ENCODE results near the gene HSD17B1. TPM values are rescaled to one million over a fixed set of nuclear protein-coding genes. Genes with fewer than 3 reads are reported as not detected.

Gene HSD17B1
- total and polyA plus RNA-seq, 2 donors (not counting 3 experiments of a cell fraction or from before 2014, with no cell fraction given) = 0.22 to 1.0 TPM

- Histone ChIP-seq H3K4me1 (ENCODE audit: control insufficient read depth, extremely low read depth, insufficient read depth, low read length) (peaks cover 19% of the 10 kb centered on the region), H3K27me3 (ENCODE audit: control insufficient read depth in 2 of 2, insufficient read depth in 2 of 2, low read length in 2 of 2) (no peaks in the 10 kb centered on the region), H2AFZ (ENCODE audit: low read depth, low read length) (peak within 1 kb of the TSS; percentile 81), H4K20me1 (replicated peaks; ENCODE audit: control insufficient read depth, extremely low read depth, insufficient read depth, low read length) (no peaks in the 10 kb centered on the region), H3K27ac (ENCODE audit: insufficient read depth, low read depth, low read length) (peak within 1 kb of the TSS; percentile 79), H3K4me3 (replicated peaks in 1 of 3; ENCODE audit: insufficient read depth in 1 of 3, low read depth in 1 of 3, low read length in 3 of 3) (peak within 1 kb of the TSS; percentile 29 to 80 (median 49)), H3K79me2 (ENCODE audit: control insufficient read depth, insufficient read depth, low read length) (peaks cover 4% of the 10 kb centered on the region), H3K36me3 (ENCODE audit: control insufficient read depth in 2 of 2, extremely low read depth in 1 of 2, insufficient read depth in 2 of 2, low read length in 2 of 2) (peaks cover 0 to 3% of the 10 kb centered on the region in 2 experiments), H3K9me1 (replicated peaks; ENCODE audit: control insufficient read depth, extremely low read depth, insufficient read depth, low read length) (no peaks in the 10 kb centered on the region), H3K4me2 (ENCODE audit: insufficient read depth, low read length) (peak within 1 kb of the TSS; percentile 79), H3K9ac (replicated peaks; ENCODE audit: extremely low read depth, insufficient read depth, low read length) (peak within 1 kb of the TSS; percentile 80), H3K9me3 (replicated peaks; ENCODE audit: control insufficient read depth, insufficient read depth, low read length) (no peaks in the 10 kb centered on the region)
- dilution Hi-C loops (cut with MboI; ENCODE audit: extremely low pct_ligation_motif_present, low sequenced_read_pairs) (no loop called here), intact Hi-C loops (cut with micrococcal nuclease) (loop anchor here (1.0 to 2.0 kb wide), 2 partner anchors 18 to 19 kb away; no protein-coding TSS in a partner anchor)
- TF ChIP-seq MYC (IDR thresholded peaks at IDR 0.05; ENCODE audit: low read depth, low read length) (no peak), POLR2AphosphoS5 (IDR thresholded peaks at IDR 0.05; ENCODE audit: insufficient read depth, low read depth, low read length) (peak; percentile 79), EZH2 (IDR thresholded peaks at IDR 0.05; ENCODE audit: borderline replicate concordance, low read depth, low read length, severe bottlenecking) (no peak), GATA2 (IDR thresholded peaks at IDR 0.05; ENCODE audit: insufficient read depth, insufficient read length, low read depth, low read length) (no peak), MAX (IDR thresholded peaks at IDR 0.05; ENCODE audit: insufficient read depth, insufficient read length) (peak; percentile 93), FOS (IDR thresholded peaks at IDR 0.05; ENCODE audit: borderline replicate concordance, insufficient read depth, low read length) (no peak), CTCF (IDR thresholded peaks at IDR 0.05; ENCODE audit: extremely low read depth in 1 of 2, insufficient read depth in 1 of 2, low read depth in 1 of 2, low read length in 2 of 2) (no peak), POLR2A (IDR thresholded peaks at IDR 0.05; ENCODE audit: low read depth, low read length) (peak; percentile 64), JUN (IDR thresholded peaks at IDR 0.05; ENCODE audit: borderline replicate concordance, insufficient read depth, insufficient read length, low read depth) (no peak)
- ChIA-PET CTCF (interaction anchor here (0.7 to 3.1 kb wide), 7 partner anchors 9 to 140 kb away, joined by 3 to 14 read pairs (median 4); partner anchors contain the start of genes PLEKHH3 and PSMC3IP), POLR2A (interaction anchor here (1.0 to 1.6 kb wide), 3 partner anchors 16 to 113 kb away, joined by 4 to 5 read pairs (median 4); partner anchors contain the start of gene CAVIN1)
- FAIRE-seq (peak; percentile 95), DNase-seq (ENCODE audit: low read depth, low spot score) (peak; percentile 83)
- no TSS peak for BruUV-seq (replicated peaks)
Observed at GRCh38 chr17:42536048-42536371, 16.7 kb upstream of the HSD17B1 start, which contains the start of gene NAGLU. Gene NAGLU (plus strand): TSS chr17:42536241. CDS start chr17:42536273, 32 bp downstream.
